Fibroblast of pulmonary artery (primary cell): ENCODE measurements around the gene NR1H3.

ENCODE experiments used
- DNase-seq: peaks from one replicate; pipeline ENCODE4 v3.0.0-alpha.2; 2010; ENCODE audit warnings: low read depth
- H3K4me3 ChIP-seq: replicated peaks from 2 replicates; pipeline ENCODE4 v1.5.1; 2011; ENCODE audit warnings: low read depth, mild to moderate bottlenecking, control low read depth, low read length, moderate library complexity
- TF ChIP-seq, protein P1 (sequence below): IDR thresholded peaks from 2 replicates; pipeline ENCODE4 v1.5.1; 2011; ENCODE audit warnings: mild to moderate bottlenecking, control low read depth, low read length, inconsistent platforms; ENCODE audit errors: missing control alignments

The NR1H3 gene

GRCh38 chr11:47280860-47281259 lies 23.1 kb downstream of the NR1H3 start:
- H3K4me3 ChIP-seq = no peak overlapping the region
- TF ChIP-seq, protein P1, sequence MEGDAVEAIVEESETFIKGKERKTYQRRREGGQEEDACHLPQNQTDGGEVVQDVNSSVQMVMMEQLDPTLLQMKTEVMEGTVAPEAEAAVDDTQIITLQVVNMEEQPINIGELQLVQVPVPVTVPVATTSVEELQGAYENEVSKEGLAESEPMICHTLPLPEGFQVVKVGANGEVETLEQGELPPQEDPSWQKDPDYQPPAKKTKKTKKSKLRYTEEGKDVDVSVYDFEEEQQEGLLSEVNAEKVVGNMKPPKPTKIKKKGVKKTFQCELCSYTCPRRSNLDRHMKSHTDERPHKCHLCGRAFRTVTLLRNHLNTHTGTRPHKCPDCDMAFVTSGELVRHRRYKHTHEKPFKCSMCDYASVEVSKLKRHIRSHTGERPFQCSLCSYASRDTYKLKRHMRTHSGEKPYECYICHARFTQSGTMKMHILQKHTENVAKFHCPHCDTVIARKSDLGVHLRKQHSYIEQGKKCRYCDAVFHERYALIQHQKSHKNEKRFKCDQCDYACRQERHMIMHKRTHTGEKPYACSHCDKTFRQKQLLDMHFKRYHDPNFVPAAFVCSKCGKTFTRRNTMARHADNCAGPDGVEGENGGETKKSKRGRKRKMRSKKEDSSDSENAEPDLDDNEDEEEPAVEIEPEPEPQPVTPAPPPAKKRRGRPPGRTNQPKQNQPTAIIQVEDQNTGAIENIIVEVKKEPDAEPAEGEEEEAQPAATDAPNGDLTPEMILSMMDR = no peak
- no peak for DNase-seq

GRCh38 chr11:47282462-47282861 lies 24.7 kb downstream of the NR1H3 start:
- TF ChIP-seq, protein P1 = no peak
- no peak for DNase-seq
- no peak overlapping the region for H3K4me3 ChIP-seq

- H3K4me3 ChIP-seq = no peak overlapping the region
- TF ChIP-seq, protein P1 = no peak
- no peak for DNase-seq
Observed at GRCh38 chr11:47284151-47284550, 26.4 kb downstream of the NR1H3 start.

- TF ChIP-seq, protein P1 = no peak
- no peak overlapping the region for H3K4me3 ChIP-seq
- DNase-seq = no peak
Observed at GRCh38 chr11:47285969-47286770, 28.4 kb downstream of the NR1H3 start.

GRCh38 chr11:47288066-47288465 lies 30.3 kb downstream of the NR1H3 start:
- no peak overlapping the region for H3K4me3 ChIP-seq
- DNase-seq = no peak
- TF ChIP-seq, protein P1 = no peak

DNA sequence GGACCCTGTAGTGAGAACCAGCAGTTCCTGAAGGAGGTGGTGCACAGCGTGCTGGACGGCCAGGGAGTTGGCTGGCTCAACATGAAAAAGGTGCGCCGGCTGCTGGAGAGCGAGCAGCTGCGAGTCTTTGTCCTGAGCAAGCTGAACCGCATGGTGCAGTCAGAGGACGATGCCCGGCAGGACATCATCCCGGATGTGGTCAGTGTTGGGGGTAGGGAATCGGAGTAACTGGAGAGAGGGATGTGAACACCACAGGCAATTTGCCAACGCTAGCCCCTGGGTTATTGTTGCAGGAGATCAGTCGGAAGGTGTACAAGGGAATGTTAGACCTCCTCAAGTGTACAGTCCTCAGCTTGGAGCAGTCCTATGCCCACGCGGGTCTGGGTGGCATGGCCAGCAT lies 32.1 kb downstream of the NR1H3 start:
- no peak overlapping the region for H3K4me3 ChIP-seq
- no peak for DNase-seq
- TF ChIP-seq, protein P1 = no peak

- DNase-seq = no peak
- no peak overlapping the region for H3K4me3 ChIP-seq
- TF ChIP-seq, protein P1 = no peak
Observed at GRCh38 chr11:47295385-47295784, 37.6 kb downstream of the NR1H3 start.
